GM19452 (cell line): ENCODE data around the gene HOXB6.

ENCODE experiments used
- ATAC-seq: cut with Tn5 transposase; IDR thresholded peaks from one replicate; pipeline ENCODE4 v1.9.1; 2021; ENCODE audit not compliant: unreplicated experiment

Gene HOXB6

DNA sequence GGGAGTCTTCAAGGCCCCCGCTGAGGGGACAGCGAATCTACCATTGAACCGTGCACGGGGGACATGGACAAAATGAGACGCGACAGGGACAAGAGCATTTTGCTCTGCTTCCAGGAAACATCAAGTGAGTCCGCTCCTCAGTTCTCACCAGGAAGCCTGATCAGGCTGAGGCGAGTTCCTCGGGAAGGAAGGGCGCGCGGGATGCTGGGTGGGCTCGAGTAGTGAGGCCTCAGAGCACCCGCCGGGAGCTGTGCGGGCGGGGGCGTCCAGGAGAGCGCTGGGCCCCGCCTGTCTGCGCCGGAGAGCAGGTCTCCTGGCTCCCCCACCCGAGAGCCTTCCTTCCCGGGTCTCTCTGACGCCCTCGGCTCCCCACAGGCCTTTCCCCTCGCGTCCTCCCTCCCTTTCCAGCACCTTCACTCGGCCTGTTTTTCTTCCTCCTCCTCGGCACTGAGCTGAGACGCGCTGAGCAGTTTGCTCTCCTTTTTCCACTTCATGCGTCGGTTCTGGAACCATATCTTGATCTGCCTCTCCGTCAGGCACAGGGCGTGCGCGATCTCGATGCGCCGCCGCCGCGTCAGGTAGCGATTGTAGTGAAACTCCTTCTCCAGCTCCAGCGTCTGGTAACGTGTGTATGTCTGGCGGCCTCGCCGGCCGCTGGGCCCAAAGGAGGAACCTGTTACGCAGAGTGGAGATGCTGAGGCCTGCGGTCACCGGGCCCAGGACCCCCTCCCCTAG, 8.6 kb downstream of the HOXB6 start:
- no peak for ATAC-seq

GRCh38 chr17:48595278-48595999, 9.3 kb downstream of the HOXB6 start:
- no peak for ATAC-seq

DNA sequence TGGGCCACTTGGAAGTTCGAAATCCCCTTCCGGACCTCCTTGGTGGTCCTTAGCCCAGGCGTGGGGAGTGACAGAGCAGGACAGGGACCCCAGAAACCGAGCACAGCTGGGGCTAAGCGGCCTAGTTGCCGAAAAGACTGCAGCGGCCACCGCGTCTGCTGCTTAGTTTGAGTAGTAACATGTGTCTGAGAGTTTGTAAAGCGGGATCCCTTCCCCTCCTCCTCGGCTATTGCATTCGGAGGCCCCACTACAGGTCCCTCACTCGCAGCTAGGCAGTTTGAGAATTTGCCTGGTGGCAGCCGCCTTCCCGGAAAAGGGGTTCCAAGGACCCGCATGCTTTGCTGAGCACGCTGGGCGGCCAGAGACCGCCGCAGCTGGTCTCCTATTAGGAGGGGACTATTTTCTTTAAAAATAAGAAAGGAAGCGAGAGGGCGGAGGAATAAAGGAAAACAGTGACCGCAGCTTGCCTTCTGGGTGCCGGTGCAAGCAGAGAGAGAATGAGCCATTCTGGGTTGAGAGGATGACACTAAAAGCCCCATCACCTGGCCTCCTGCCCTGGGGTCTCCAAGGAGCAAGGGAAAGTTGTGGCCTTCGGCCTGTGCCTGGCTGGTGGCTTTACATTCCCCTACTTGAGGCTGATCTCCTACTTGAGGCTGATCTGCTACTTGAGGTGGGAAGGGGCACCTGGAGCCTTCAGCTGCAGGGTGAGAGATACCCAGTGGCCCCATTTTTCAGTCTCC, 10.1 kb downstream of the HOXB6 start:
- no peak for ATAC-seq

DNA sequence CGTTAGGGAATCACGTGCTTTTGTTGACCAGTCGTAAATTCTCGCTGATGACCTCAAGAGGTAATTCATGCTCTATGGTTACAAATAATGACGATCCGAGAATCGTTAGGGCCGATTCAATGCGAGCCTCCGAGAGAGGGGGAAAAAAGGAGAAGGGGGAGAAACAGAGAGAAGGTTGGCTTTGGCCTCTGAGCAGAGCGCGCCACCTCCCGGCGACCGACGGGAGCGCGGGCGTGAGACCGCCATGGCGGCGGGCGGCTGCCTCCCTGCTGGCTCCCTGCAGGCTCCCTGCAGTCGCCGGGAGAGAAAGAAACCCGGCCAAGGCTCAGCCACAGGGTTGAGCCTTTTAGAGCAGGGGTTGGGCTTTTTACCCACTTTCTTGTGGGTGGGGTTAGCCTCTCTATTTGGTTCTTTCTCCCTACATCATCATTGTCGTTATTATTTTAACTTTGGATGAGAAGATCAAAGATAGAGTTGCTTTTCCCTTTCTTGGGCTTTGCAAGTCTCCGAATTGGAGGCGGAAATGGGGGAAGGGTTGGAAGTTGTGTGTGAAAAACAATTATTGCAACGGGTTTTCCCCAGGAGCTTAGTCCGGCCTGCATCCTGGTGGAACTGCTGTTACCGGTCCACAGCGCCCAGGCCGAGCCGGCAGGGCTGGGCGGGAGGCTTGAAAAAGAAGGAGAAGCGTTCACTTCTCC, 10.8 kb downstream of the HOXB6 start:
- ATAC-seq, result no peak

DNA sequence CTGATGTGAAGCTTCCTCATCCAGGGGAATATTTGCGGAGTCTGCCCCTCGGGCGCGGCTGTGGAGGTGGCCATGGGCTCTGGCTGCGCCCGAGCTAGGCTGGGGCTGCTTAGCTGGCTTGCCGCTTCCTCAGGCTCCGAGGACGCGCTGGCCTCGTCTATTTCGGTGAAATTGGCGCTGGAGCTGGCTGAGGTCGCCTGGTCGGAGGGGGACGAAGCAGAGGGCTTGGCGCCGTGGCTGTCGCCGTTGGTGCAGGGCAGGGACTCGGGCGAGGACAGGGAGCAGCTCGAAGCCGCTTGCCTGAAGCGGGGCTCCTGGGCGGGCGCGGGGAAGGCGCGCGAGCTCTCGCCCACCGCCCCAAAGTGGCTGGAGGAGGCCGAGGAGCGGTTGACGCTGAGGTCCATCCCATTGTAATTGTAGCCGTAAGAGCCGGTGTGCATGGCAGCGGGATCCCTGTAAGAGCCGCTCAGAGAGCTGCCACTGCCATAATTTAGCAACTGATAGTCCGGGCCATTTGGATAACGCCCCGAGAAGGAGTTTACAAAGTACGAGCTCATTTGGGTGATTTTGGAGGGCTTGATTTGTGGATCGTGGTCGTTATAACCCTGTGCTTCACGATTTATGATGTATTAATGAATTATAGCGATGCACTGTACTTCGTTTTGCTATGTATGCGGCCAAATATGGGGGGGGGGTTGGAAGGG, 11.5 kb downstream of the HOXB6 start, which contains the start of gene HOXB5:
Gene HOXB5, minus strand, starts transcription at position 654 of the 704 bp plus-strand sequence. Its CDS starts 97 bp downstream, at position 557.
- no peak for ATAC-seq

DNA sequence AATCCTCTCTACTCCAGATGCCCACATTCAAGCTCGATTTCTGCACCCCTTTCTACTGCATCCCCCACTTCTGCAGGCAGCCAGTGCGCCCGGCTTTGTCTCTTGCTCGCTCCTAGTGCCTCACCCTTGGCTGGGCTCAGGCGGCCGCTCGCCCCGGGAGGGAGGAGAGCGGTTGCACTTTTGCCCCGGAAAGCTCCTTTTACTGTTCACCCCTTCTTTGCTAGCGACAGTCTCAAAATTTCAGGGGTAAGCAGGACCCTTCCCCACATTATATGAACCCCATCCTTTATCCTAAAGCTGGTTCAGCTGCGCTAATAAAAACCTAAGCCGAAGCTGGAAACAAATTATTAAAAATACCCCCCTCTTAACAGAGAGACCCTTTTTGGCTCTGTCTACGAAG, 12.2 kb downstream of the HOXB6 start:
- no peak for ATAC-seq

DNA sequence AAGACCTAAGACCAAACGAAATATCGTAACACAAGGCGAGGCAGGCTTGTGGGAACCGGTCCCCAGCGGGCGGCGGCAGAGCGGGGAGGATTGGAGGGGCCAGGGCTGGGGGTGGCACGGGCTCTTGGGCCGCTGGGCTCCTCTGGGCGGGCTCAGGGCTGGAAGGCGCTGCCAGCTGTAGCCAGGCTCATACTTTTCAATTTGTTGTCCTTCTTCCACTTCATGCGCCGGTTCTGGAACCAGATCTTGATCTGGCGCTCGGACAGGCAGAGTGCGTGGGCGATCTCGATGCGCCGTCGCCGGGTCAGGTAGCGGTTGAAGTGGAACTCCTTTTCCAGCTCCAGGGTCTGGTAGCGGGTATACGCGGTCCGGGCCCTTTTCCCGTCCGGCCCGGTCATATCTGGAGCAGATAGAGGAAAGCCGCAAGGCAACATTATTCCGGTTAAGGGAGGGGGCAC, 12.7 kb downstream of the HOXB6 start:
- no peak for ATAC-seq

DNA sequence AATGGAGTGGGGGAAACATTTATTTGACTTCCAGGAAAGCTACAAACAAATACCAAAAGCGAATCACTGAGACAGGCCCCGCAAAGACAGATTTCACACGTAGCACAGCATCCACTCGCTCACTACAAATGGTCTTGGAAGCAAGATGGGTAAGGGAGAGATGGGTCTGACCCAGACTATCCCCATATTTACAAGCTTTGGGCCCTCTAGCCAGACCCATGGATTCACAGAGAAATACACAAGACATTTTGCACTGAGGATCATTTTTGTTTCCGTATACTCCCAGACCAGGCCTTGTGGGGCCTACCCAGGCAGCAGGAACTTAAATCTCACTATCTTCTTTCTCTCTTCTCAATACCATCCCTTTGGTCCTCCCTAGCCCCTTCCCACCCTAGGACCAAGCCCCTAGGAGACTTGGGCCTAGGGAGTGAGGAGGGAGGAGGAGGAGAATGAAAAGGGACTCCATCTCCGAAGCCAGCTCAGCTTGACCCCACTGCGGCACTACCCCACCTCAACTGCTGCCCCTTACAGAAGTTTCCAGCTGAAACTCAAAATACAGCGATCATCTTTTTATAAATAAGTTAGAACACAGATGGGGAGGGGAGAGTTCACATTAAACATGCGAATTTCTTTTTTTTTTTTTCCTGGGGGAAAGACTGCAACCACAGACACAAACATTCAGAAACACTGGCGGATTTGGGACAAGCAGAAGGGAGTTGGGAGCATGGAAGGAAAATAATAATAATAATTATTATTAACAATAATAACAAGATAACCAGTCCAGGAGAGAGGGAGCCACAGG, 13.3 kb downstream of the HOXB6 start:
- ATAC-seq, result no peak

- no peak for ATAC-seq
These were observed 14.1 kb downstream of the HOXB6 start for GRCh38 chr17:48590607-48591161.

DNA sequence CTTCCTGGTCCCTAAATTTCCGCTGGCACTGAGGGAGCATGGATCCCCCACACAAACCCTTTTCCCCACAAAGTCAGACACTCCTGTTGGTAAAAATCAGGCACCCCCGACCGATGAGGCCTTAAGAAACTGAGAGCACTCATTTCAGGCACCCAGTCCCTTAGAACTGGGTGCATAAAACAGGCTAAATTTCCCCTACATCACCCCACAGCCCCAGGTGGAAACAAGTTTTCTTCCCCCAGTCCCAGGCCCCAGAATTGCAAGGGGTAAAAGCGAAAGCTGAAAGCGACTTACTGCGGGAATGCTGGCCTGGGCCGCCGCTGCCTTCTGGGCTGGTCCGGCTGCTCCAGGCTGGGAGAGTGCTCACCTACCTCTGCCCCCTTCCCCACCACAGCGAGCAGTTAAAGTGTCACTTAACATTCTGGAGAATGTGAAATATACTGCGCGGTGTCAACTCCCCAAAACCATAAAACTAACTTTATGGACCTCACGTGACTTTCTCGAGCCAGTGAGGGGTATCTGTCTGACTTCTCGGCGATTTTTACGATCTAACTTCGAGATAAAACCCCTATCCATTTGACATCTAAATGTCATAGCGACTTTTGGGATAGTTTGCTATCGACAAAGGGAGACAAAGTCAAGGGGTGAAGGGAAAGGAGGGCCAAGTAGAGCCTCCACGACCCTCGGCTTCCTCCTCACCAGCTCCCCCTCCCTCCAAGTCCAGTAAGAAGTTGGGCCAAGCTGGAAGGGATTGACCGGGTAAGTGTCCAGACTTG, 14.8 kb downstream of the HOXB6 start, which contains the start of gene HOXB3:
Gene HOXB3, minus strand, starts transcription at position 411 of the 776 bp plus-strand sequence. CDS start 37,767 bp downstream, outside the sequence.
- ATAC-seq, result no peak

DNA sequence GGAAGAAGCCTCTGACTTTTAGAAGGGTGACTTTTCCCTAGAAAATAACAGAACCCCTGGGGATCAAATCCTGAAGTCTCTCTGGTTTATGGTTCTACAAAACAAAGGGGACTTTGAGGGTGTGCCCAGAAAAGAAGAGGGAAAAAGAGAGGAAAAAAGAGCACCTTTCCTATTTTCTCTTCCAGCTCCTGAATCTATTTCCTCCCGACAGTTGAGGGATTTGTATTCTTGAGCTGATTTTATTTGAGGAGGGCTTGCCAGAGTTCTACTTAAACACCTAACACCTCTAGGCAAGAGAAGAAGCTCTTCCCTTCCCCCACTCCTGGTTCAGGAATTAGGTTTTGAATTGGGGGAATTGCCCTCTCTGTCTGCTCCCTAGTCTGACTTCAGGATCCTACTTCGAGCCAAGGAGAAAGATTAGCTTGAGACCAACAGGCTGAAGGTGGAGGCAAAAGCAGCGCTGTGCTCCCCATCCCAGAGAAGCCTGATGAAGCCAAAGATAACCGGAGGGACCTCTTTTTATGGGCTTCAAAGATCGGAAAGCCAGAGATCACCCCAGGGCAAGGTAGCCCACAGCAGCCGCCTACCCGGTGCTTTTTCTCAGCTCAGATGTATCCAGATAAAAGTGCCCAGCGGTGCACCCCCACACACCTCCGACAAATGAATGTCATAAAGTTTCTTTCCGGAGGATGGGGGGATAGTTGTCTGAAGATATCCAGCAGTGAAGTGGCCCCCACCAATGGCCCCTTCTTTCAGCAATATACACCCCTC, 15.5 kb downstream of the HOXB6 start:
- ATAC-seq, result no peak

- ATAC-seq, result no peak
These were observed 16.3 kb downstream of the HOXB6 start for GRCh38 chr17:48588528-48588927.

DNA sequence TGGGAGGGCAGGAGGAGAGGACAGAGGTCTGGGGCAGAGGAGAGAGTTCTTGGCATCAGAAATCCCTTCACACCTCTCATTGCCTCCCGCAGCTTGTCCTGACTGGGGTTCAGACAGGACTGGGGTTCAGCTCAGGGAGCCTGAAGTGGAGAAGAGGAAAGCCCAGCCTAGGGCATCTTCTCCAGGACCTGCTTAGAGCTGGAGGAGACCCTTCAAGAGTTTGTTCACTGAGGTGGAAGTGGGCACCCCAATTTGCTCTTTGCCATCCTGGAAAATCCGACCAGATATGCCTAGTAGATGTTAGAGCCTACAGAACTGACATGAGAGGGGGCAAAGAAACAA, 16.7 kb downstream of the HOXB6 start:
- no peak for ATAC-seq

- ATAC-seq, result no peak
These were observed 17.3 kb downstream of the HOXB6 start for GRCh38 chr17:48587276-48588073.

DNA sequence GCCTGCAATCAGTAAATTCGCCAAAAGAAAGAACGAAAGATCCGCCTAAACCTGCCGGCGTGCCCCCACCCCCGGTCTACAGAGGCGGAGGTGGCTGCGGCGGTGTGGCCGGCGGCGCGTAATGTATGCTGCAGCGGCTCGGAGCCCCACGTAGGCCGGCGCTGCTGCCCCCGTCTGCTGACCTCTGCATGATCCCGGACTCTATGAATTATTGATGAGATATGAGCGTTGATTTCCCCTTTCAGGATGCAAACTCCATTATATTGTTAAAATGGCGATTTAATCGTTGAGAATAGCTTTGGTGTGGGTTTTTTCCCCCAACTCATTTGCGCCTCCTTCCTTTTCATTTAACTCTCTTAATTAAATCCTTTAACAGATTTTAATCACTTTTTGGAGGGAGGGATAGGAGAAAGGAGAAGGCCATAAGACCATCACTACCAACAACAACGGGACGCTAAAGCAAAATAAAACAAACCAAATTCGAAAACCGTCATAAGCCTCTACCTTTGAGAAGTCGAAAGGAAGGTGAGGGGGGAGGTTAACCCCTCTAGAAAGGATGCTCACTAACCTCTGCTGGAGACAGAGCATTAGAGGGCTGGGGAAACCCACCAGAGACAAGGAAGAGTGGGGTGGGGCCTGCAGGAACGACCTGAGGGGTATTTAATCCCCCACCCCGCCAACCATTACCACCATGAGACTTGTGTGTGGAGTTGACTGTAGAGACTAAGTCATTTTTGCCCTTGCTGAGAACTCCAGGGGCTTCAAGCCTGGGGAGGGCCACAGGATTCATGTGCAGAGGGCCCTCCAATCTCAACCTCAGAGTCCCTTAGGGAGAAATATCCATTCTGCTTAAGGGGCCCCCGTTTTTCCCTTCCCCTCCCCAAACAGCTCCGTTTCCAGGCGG, 18.2 kb downstream of the HOXB6 start:
- no peak for ATAC-seq

- ATAC-seq, result no peak
These were observed 20.5 kb downstream of the HOXB6 start for GRCh38 chr17:48584223-48584741.
